K562 (cell line): ENCODE measurements around the gene EIF4E2. TPM values are rescaled to one million over a fixed set of nuclear protein-coding genes. Genes with fewer than 3 reads are reported as not detected.
A peak's percentile ranks its signal among the peaks of the same experiment; 100 is the strongest.

Source experiments
- ATF1 ChIP-seq, 2 experiments: fragments of 450-650 bp in 1 of 2; IDR thresholded peaks; 2 replicates each; pipeline ENCODE4 v1.6.1; 2016; ENCODE audit warnings: missing compliant biosample characterization in 1 of 2, missing genetic modification characterization in 1 of 2
- CTCF ChIP-seq, 3 experiments: IDR thresholded peaks in 2 of 3; conservative IDR thresholded peaks in 1 of 3; 2 replicates each; pipeline ENCODE4 v1.5.1; 2011 to 2012; ENCODE audit warnings: low read length in 3 of 3, mild to moderate bottlenecking in 3 of 3, control low read depth in 2 of 3, improper control_type of control experiment in 1 of 3, inconsistent platforms in 1 of 3, low read depth in 1 of 3, mixed read lengths in 1 of 3, moderate library complexity in 1 of 3; ENCODE audit not compliant: insufficient read depth in 2 of 3
- E2F6 ChIP-seq, 2 experiments: IDR thresholded peaks; 2 replicates each; pipeline ENCODE4 v1.6.1; 2011; ENCODE audit warnings: borderline replicate concordance in 1 of 2, control low read depth in 1 of 2, low read depth in 1 of 2, low read length in 1 of 2, mild to moderate bottlenecking in 1 of 2, mixed read lengths in 1 of 2, moderate library complexity in 1 of 2; ENCODE audit not compliant: insufficient read depth in 1 of 2, insufficient read length in 1 of 2, poor library complexity in 1 of 2, severe bottlenecking in 1 of 2; ENCODE audit errors: extremely low read depth in 1 of 2
- HNRNPL ChIP-seq: fragments of 200-400 bp; formaldehyde crosslinking; IDR thresholded peaks from 2 replicates; pipeline ENCODE4 v1.6.1; 2017; ENCODE audit warnings: low read depth, mild to moderate bottlenecking, low read length
- PKNOX1 ChIP-seq: fragments of 450-650 bp; IDR thresholded peaks from 2 replicates; pipeline ENCODE4 v1.6.1; 2016
- RAD21 ChIP-seq, 2 experiments: fragments of 250-450 bp in 1 of 2; fragments of 450-650 bp in 1 of 2; sonication (Bioruptor Pico) in 1 of 2; formaldehyde crosslinking in 1 of 2; IDR thresholded peaks in 1 of 2; conservative IDR thresholded peaks in 1 of 2; 2 replicates each; pipeline versions ENCODE4 v1.4.0 to v1.8.0; 2020 to 2022; ENCODE audit warnings: mild to moderate bottlenecking in 2 of 2, moderate library complexity in 1 of 2
- ZBTB7A ChIP-seq: IDR thresholded peaks from 2 replicates; pipeline ENCODE4 v1.6.1; 2011; ENCODE audit warnings: low read depth, mild to moderate bottlenecking, low read length, moderate library complexity, borderline replicate concordance; ENCODE audit not compliant: control insufficient read depth
- polyA plus RNA-seq, 8 experiments: library from polyadenylated mRNA; depleted of rRNA in 4 of 8; stranded (reverse) in 5 of 8; unstranded in 3 of 8; fragments of >200 nt; fragmentation: Nextera tagmentation in 2 of 8; fragmentation: Illumina TruSeq in 1 of 8; extraction: Ambion mirVana in 2 of 8; extraction: Trizol in 1 of 8; gene quantifications; 2 replicates each; pipeline versions ENCODE4 v1.2.1 to v1.2.3, GENCODE V29; 2011 to 2014; ENCODE audit warnings: inconsistent platforms in 1 of 8, missing spikeins in 1 of 8
- total RNA-seq, 7 experiments: library from RNA; depleted of rRNA in 6 of 7; stranded (reverse); fragments of >200 nt in 6 of 7; fragmentation: Illumina TruSeq in 2 of 7; extraction: Trizol in 2 of 7; gene quantifications; 2 replicates each; pipeline versions ENCODE4 v1.2.1 to v1.2.3, GENCODE V29; 2011 to 2021; ENCODE audit warnings: low replicate concordance in 1 of 7

Gene EIF4E2
- total and polyA plus RNA-seq, 9 of the 15 experiments (the other 6 are each of a cell fraction or from before 2014, with no cell fraction given), result 33.9 to 169 (median 77.5) TPM

DNA sequence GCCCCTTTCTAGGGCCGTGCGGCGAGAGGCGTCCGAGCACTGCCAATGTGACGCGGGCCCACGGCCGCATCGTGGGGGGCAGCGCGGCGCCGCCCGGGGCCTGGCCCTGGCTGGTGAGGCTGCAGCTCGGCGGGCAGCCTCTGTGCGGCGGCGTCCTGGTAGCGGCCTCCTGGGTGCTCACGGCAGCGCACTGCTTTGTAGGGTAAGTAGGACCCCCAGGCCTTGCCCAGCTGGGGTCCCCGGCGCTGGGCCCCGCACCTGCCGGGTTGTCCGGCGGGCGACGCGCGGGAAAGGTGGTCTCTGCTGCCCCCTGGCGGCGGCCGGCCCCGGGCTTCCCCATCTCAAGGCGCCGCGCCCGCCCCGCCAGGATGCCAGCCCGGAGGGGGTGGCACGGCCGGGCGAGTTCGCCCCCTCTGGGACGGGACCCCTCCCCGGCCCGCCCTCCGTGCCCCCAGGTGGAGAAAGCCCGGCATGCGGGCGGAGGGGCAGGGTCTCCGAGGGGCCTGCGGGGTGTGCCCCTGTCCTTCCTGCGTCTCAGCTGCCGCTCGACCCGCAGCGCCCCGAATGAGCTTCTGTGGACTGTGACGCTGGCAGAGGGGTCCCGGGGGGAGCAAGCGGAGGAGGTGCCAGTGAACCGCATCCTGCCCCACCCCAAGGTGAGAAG lies 28.4 kb upstream of the EIF4E2 start (continued):
- TF ChIP-seq E2F6 (IDR thresholded peaks at IDR 0.05; ENCODE audit: borderline replicate concordance in 1 of 2, extremely low read depth in 1 of 2, insufficient read depth in 1 of 2, insufficient read length in 1 of 2, low read depth in 1 of 2, low read length in 1 of 2, poor library complexity in 1 of 2, severe bottlenecking in 1 of 2) (peak in 1 of 2 experiments; percentile 17), HNRNPL (peak; percentile 81; the same call in 1 of the 2 replicates), RAD21 (CRISPR knock-in tag; conservative IDR thresholded peaks at IDR 0.05 in 1 of 2, IDR thresholded peaks at IDR 0.05 in 1 of 2) (peak; percentile 54 to 75), CTCF (IDR thresholded peaks at IDR 0.05 in 2 of 3, conservative IDR thresholded peaks at IDR 0.05 in 1 of 3; ENCODE audit: insufficient read depth in 2 of 3, low read depth in 1 of 3, low read length in 3 of 3) (peak; percentile 39 to 72 (median 66); a peak in 5 of 6 replicates), PKNOX1 (no peak), ZBTB7A (peak; percentile 41; the same call in 1 of the 2 replicates), ATF1 (CRISPR knock-in tag; IDR thresholded peaks at IDR 0.05) (no peak), ATF1 (tag; IDR thresholded peaks at IDR 0.05) (no peak)
